Breast epithelium (tissue), 3 donors: ENCODE measurements around the gene SH3D19.

ENCODE experiments used
- POLR2A ChIP-seq: fragments of 450-650 bp; IDR thresholded peaks from one replicate; pipeline ENCODE4 v1.6.1; 2016; ENCODE audit warnings: antibody characterized with exemption, mild to moderate bottlenecking, moderate library complexity
- POLR2AphosphoS5 ChIP-seq, 3 donors: sonication (generic); formaldehyde crosslinking; IDR thresholded peaks; one replicate each; pipeline ENCODE4 v1.6.1; 2017; ENCODE audit warnings: antibody characterized with exemption in 3 of 3
- TF ChIP-seq, protein P1 (sequence below), 3 donors: fragments of 450-650 bp; IDR thresholded peaks; one replicate each; pipeline ENCODE4 v1.5.1; 2016 to 2017; ENCODE audit warnings: antibody characterized with exemption in 3 of 3, mild to moderate bottlenecking in 3 of 3, moderate library complexity in 3 of 3

DNA sequence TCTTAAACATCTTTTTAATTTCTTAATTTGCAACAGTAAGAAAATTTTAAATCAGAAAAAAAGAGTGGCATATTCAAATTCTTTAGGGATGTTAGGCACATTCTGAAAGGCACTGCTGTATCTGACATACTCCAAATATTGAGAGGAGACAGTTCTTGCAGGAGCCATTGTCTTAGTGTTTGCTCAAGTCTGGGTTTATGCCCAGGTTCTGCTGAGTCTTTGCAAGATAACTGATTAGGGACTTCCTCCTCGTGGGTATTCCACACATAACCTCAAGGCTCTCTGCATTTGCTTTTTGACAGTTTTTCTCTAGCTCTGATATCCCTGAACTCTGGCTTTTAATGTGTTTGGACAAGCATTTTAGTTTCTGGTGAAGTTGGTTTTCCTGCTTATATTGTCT lies 173.4 kb downstream of the SH3D19 start:
- TF ChIP-seq, protein P1, sequence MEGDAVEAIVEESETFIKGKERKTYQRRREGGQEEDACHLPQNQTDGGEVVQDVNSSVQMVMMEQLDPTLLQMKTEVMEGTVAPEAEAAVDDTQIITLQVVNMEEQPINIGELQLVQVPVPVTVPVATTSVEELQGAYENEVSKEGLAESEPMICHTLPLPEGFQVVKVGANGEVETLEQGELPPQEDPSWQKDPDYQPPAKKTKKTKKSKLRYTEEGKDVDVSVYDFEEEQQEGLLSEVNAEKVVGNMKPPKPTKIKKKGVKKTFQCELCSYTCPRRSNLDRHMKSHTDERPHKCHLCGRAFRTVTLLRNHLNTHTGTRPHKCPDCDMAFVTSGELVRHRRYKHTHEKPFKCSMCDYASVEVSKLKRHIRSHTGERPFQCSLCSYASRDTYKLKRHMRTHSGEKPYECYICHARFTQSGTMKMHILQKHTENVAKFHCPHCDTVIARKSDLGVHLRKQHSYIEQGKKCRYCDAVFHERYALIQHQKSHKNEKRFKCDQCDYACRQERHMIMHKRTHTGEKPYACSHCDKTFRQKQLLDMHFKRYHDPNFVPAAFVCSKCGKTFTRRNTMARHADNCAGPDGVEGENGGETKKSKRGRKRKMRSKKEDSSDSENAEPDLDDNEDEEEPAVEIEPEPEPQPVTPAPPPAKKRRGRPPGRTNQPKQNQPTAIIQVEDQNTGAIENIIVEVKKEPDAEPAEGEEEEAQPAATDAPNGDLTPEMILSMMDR (IDR thresholded peaks at IDR 0.05), result no peak
- TF ChIP-seq POLR2A (no peak), POLR2AphosphoS5 (IDR thresholded peaks at IDR 0.05) (no peak)
